Measurements from ENCODE around the gene MED13L.

GRCh38 chr12:116106870-116107269 is 170.6 kb downstream of the MED13L start:
- TF ChIP-seq CTCF (conservative IDR thresholded peaks at IDR 0.05; ENCODE audit: low read depth, low read length) (no peak), EZH2 (IDR thresholded peaks at IDR 0.05; ENCODE audit: borderline replicate concordance, low read depth, low read length, poor library complexity, severe bottlenecking) (no peak)

All from A673 (cell line).